ENCODE data around the gene SNED1. TPM values are rescaled to one million over a fixed set of nuclear protein-coding genes. Genes with fewer than 3 reads are reported as not detected.

Gene SNED1
- polyA plus RNA-seq, 1 donor, result 6.6 TPM

DNA sequence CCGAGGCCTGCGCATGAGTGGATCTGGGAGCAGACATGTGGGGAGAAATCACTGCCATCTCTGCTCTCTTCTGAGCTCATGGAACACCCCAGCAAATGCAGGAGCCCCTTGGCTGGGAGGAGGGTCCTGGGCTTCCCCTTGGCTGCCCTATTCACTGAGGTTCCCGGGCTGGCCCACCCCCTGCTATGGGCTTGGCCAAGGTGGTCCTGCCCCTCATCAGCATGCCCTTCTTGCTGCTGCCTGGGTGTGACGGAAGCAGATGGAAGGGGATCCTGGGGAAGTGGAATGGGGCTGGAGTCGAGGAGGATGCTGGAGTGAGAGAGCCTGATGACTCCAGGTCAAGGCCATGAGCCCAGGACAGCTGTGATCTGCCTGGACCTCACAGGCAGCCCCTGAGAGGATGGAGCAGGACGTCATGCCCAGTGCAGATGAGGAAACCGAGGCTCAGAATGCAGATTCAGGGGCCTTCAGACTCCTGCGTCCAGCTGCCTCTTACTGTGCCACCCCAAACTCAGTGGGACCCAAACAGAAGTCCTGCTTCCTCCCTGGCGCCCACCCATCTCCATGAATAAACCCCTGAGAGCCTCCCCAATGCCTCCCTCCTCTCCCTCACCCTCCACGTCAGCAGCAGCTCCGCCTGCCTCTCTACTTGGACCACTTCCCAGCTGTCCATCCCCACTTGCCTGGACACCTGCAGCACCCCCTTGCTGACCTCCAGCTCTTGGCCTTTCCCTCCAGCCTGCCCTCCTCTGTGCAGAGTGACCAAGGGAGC, 4.0 kb downstream of the SNED1 start:
- Histone ChIP-seq H3K4me3 (ENCODE audit: low read length) (no peak overlapping the region), H3K27me3 (ENCODE audit: control insufficient read depth, insufficient read depth, low read length) (peaks cover 38% of the 10 kb centered on the region), H3K4me1 (ENCODE audit: control insufficient read depth, insufficient read depth, low read length) (no peaks in the 10 kb centered on the region), H3K27ac (ENCODE audit: low read length) (no peak overlapping the region), H3K9me3 (ENCODE audit: control insufficient read depth, low read depth, low read length) (peaks cover 15% of the 10 kb centered on the region), H3K36me3 (ENCODE audit: control insufficient read depth, insufficient read depth, low read length) (no peaks in the 10 kb centered on the region)
- no peak for DNase-seq
- WGBS (ENCODE audit: insufficient coverage, low lambda C conversion rate), result no CpG with 5 or more reads among the region's 11 CpGs

DNA sequence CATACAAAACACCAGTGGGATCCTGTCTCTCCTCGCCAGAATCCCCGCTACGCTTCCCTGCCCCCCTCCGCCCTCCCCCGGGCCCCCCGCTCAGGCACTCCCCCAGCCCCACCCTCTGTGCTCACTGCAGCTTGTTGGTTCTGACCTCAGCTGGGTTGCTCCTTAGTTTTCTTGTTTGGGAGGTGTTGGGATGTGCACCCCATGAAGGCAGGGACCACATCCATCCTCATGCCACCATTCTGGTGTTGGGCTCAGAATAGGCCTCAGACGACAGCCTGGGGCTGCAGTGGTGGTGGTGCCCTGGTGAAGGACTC, 4.6 kb downstream of the SNED1 start:
- no peak overlapping the region for H3K27ac ChIP-seq (ENCODE audit: low read length)
- peaks cover 15% of the 10 kb centered on the region for H3K9me3 ChIP-seq (ENCODE audit: control insufficient read depth, low read depth, low read length)
- H3K4me1 ChIP-seq (ENCODE audit: control insufficient read depth, insufficient read depth, low read length), result no peaks in the 10 kb centered on the region
- no CpG with 5 or more reads among the region's 7 CpGs for WGBS (ENCODE audit: insufficient coverage, low lambda C conversion rate)
- DNase-seq, result no peak
- H3K36me3 ChIP-seq (ENCODE audit: control insufficient read depth, insufficient read depth, low read length), result no peaks in the 10 kb centered on the region
- H3K4me3 ChIP-seq (ENCODE audit: low read length), result no peak overlapping the region
- peaks cover 32% of the 10 kb centered on the region for H3K27me3 ChIP-seq (ENCODE audit: control insufficient read depth, insufficient read depth, low read length)

DNA sequence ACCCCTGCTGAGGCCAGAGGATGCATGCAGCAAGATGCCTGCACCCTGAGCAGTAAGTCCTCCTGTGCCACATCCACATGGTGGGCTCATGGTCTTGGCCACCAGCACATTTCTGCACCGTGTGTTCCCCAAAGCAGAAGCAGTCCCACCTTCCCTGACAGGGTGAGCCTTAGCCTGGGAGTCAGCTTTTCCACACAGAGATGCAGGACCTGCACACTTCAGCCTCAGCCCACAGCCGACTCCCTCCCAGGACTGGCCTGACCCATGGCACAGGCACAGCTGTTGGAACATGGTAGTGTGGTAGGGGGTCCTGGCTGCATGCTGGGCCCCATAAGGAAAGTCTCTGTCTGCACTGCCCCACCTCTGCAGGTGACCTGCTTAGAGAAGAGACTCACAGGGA, 5.0 kb downstream of the SNED1 start:
- H3K4me1 ChIP-seq (ENCODE audit: control insufficient read depth, insufficient read depth, low read length), result no peaks in the 10 kb centered on the region

DNA sequence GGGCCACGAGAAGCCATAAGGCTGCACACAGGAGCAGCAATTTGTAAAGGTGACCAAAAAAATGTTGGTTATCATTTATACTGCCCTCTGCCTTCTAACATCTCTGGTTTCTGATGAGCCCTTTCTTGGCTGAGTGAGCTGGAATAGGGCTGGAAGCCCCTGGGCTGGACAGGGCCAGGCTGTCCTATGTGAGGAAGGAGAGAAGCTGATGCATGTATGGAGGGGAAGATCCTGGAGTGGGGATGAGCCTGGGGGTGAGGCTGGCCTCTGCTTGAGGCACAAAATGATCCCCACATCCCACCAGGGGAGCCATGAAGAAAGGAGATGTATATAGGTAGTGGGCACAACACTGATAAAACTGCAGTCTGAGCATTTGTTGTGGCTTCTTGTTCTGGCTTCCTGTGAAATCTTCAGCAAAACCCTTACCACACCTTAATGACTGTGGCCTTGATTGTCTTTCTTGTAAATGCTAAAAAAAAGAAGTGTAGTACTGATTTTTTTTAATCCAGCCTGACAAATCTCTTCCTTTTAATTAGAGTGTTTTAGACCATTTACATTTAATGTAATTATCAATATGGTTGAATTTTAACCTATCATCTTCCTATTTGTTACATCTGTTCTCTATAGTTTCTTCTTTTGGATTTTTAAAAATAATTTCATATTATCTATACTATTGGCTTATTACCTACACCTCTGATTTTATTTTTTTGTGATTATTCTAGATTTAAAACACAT, 5.6 kb downstream of the SNED1 start:
- Histone ChIP-seq H3K27me3 (ENCODE audit: control insufficient read depth, insufficient read depth, low read length) (peaks cover 28% of the 10 kb centered on the region), H3K36me3 (ENCODE audit: control insufficient read depth, insufficient read depth, low read length) (no peaks in the 10 kb centered on the region), H3K27ac (ENCODE audit: low read length) (no peak overlapping the region), H3K4me3 (ENCODE audit: low read length) (no peak overlapping the region), H3K9me3 (ENCODE audit: control insufficient read depth, low read depth, low read length) (peaks cover 15% of the 10 kb centered on the region), H3K4me1 (ENCODE audit: control insufficient read depth, insufficient read depth, low read length) (no peaks in the 10 kb centered on the region)
- DNase-seq, result no peak
- no CpG with 5 or more reads among the region's 1 CpG for WGBS (ENCODE audit: insufficient coverage, low lambda C conversion rate)

More for the DNA sequence above, 5.0 kb downstream of the SNED1 start:
- peaks cover 15% of the 10 kb centered on the region for H3K9me3 ChIP-seq (ENCODE audit: control insufficient read depth, low read depth, low read length)
- no peak overlapping the region for H3K4me3 ChIP-seq (ENCODE audit: low read length)
- no peak overlapping the region for H3K27ac ChIP-seq (ENCODE audit: low read length)
- WGBS (ENCODE audit: insufficient coverage, low lambda C conversion rate), result no CpG with 5 or more reads among the region's 2 CpGs
- no peaks in the 10 kb centered on the region for H3K36me3 ChIP-seq (ENCODE audit: control insufficient read depth, insufficient read depth, low read length)
- peaks cover 29% of the 10 kb centered on the region for H3K27me3 ChIP-seq (ENCODE audit: control insufficient read depth, insufficient read depth, low read length)
- no peak for DNase-seq

DNA sequence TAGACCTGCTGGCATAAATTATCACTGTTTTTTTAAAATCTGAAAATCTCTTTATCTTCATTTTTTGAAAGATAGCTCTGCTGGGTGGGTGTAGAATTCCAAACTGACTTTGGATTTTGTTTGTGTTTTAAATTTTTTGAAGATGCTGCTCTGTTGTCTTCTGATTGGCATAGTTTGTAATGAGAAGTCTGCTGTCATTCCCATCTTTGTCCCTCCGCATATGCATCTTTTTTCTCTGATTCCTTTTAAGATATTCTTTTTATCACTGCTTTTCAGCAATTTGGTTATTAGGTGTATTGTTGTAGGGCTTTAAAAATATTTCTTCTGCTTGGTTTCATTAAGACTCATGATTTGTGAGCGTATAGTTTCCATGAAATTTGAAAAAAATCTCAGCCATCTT, 7.2 kb downstream of the SNED1 start:
- 67% methylated on average over 1 of the region's 2 CpGs for WGBS (ENCODE audit: insufficient coverage, low lambda C conversion rate)

DNA sequence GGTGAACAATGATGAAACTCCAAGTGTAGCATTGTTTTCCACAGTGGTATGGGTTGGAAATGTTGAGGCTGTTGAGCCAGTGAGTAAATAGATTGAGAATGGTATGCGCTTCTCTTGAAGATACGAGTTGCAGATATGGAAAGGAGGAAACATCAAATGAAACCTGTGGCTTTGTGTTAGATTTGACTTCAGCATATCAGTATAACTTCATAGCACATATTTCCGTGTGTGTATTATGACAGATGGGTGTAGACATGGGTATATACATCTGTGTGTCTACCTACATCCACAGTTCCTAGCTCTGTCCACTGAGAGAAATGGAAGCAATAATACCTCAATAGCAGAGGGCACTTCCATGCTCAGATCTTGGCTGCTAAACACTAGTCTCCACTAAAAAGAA, 8.0 kb downstream of the SNED1 start:
- Histone ChIP-seq H3K27ac (ENCODE audit: low read length) (no peak overlapping the region), H3K36me3 (ENCODE audit: control insufficient read depth, insufficient read depth, low read length) (no peaks in the 10 kb centered on the region), H3K4me1 (ENCODE audit: control insufficient read depth, insufficient read depth, low read length) (peaks cover 9% of the 10 kb centered on the region), H3K4me3 (ENCODE audit: low read length) (no peak overlapping the region), H3K27me3 (ENCODE audit: control insufficient read depth, insufficient read depth, low read length) (peaks cover 10% of the 10 kb centered on the region), H3K9me3 (ENCODE audit: control insufficient read depth, low read depth, low read length) (peaks cover 12% of the 10 kb centered on the region)
- no CpG with 5 or more reads among the region's 3 CpGs for WGBS (ENCODE audit: insufficient coverage, low lambda C conversion rate)
- DNase-seq, result no peak

More for the DNA sequence above, 7.2 kb downstream of the SNED1 start:
- Histone ChIP-seq H3K27ac (ENCODE audit: low read length) (no peak overlapping the region), H3K4me3 (ENCODE audit: low read length) (no peak overlapping the region), H3K36me3 (ENCODE audit: control insufficient read depth, insufficient read depth, low read length) (no peaks in the 10 kb centered on the region), H3K27me3 (ENCODE audit: control insufficient read depth, insufficient read depth, low read length) (peaks cover 18% of the 10 kb centered on the region), H3K4me1 (ENCODE audit: control insufficient read depth, insufficient read depth, low read length) (peaks cover 6% of the 10 kb centered on the region), H3K9me3 (ENCODE audit: control insufficient read depth, low read depth, low read length) (peaks cover 12% of the 10 kb centered on the region)
- no peak for DNase-seq

DNA sequence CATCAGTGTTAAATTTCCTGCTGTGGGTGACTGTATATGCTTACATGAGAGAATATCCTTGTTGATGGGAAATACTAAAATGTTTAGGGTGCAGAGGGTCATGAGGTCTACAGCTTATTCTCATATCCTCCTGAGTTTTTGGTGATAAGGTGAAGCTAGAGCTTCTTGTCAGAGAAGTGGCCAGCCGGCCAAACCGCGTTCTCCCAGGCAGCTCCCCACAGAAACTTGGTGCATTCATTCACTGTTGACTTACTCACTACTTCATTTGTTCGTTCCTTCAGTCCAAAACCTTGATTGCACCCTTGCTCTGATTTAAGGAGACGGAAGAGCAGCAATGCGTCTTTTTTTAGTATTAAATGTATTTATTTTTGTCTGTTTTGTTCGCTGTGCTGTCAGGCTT, 8.7 kb downstream of the SNED1 start:
- peaks cover 5% of the 10 kb centered on the region for H3K27me3 ChIP-seq (ENCODE audit: control insufficient read depth, insufficient read depth, low read length)
- WGBS (ENCODE audit: insufficient coverage, low lambda C conversion rate), result no CpG with 5 or more reads among the region's 7 CpGs
- no peak overlapping the region for H3K27ac ChIP-seq (ENCODE audit: low read length)
- H3K4me3 ChIP-seq (ENCODE audit: low read length), result no peak overlapping the region
- no peak for DNase-seq
- peaks cover 9% of the 10 kb centered on the region for H3K4me1 ChIP-seq (ENCODE audit: control insufficient read depth, insufficient read depth, low read length)
- peaks cover 12% of the 10 kb centered on the region for H3K9me3 ChIP-seq (ENCODE audit: control insufficient read depth, low read depth, low read length)
- no peaks in the 10 kb centered on the region for H3K36me3 ChIP-seq (ENCODE audit: control insufficient read depth, insufficient read depth, low read length)

DNA sequence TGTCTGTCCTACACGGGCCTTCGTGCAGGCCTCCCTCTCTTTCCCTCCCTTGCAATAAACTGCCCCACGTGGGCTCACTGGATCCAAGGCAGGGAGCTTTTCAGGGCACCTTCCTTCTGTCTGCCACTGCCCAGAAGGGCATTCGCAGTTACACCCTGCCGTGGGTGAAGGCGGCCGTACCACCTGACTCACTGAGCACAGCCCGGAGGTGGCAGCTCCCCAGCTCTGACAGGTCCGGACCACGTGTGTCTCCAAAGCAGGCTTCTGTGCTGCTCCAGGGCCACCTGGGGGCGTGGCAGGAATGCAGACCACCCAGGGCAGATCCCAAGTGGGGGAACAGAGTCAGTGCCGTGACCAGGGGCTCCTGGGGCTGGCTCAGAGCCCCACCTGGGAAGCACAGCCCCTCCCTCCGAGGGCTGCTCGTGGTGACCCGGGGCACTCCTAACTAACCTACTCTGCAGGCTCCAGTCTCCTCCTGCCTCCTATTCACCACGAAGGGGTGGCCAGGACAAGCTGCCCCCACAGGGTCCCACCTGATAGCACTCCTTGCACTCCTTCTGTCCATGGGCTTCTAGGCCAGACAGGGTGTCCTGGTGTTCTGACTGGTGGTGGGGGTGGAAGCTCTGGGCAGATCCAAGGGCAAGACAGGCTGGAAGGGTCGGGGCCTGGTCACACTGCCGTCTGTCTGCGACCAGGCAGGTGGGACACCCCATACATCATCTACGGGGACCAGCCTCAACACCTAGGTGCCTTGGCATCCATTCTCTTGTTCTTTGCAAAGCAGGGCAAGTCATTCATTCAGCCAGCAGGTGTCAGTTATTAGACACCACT, 9.7 kb downstream of the SNED1 start:
- Histone ChIP-seq H3K4me3 (ENCODE audit: low read length) (no peak overlapping the region), H3K27ac (ENCODE audit: low read length) (no peak overlapping the region), H3K9me3 (ENCODE audit: control insufficient read depth, low read depth, low read length) (peaks cover 10% of the 10 kb centered on the region), H3K36me3 (ENCODE audit: control insufficient read depth, insufficient read depth, low read length) (no peaks in the 10 kb centered on the region), H3K27me3 (ENCODE audit: control insufficient read depth, insufficient read depth, low read length) (peaks cover 5% of the 10 kb centered on the region), H3K4me1 (ENCODE audit: control insufficient read depth, insufficient read depth, low read length) (peaks cover 9% of the 10 kb centered on the region)
- DNase-seq, result no peak
- WGBS (ENCODE audit: insufficient coverage, low lambda C conversion rate), result no CpG with 5 or more reads among the region's 20 CpGs

DNA sequence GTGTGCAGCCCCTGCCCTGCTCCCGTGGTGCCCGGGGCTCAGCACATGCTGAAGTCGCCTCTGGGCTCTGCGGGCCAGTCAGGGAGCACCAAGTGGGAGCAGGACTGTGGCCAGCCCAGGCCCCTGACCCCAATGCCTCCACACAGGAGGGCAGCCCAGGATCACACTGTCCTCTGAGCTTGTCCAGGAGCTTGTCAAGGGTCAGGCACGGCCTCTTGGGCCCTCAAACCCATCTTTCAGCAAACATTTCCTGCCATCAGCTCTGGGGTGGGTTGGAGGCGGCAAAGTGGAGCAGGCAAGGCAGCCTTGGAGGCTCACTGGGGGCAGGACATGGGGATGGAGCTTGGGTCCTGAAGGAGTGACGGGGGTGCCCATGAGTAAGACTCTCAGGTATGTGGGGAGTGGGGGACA, 10.3 kb downstream of the SNED1 start:
- Histone ChIP-seq H3K27ac (ENCODE audit: low read length) (no peak overlapping the region), H3K4me3 (ENCODE audit: low read length) (no peak overlapping the region)
- no peak for DNase-seq

DNA sequence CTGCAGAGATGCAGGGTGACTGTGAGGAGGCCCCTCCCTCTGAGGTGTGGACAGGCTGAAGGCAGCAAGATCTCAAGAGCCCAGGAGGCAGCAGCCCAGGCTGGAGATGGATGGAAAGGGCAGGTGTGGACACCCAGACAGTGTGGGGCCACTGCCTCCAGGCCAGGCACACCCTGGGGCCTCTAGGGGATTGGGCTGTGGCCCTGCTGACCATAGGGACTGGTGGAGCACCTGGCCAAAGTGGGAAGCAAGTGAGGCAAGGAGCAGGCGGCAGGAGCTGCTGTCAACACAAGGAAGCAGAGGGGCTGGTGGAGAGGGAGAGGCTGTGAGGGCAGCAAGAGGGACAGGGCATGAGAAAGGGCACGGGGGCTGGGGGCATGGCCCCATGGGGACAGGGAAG, 10.8 kb downstream of the SNED1 start:
- Histone ChIP-seq H3K27me3 (ENCODE audit: control insufficient read depth, insufficient read depth, low read length) (peaks cover 5% of the 10 kb centered on the region), H3K4me3 (ENCODE audit: low read length) (no peak overlapping the region), H3K27ac (ENCODE audit: low read length) (no peak overlapping the region), H3K36me3 (ENCODE audit: control insufficient read depth, insufficient read depth, low read length) (no peaks in the 10 kb centered on the region), H3K4me1 (ENCODE audit: control insufficient read depth, insufficient read depth, low read length) (peaks cover 9% of the 10 kb centered on the region), H3K9me3 (ENCODE audit: control insufficient read depth, low read depth, low read length) (peaks cover 6% of the 10 kb centered on the region)
- WGBS (ENCODE audit: insufficient coverage, low lambda C conversion rate), result no CpG with 5 or more reads among the region's 2 CpGs
- DNase-seq, result no peak

More for the DNA sequence above, 10.3 kb downstream of the SNED1 start:
- H3K4me1 ChIP-seq (ENCODE audit: control insufficient read depth, insufficient read depth, low read length), result peaks cover 9% of the 10 kb centered on the region
- no CpG with 5 or more reads among the region's 7 CpGs for WGBS (ENCODE audit: insufficient coverage, low lambda C conversion rate)
- peaks cover 6% of the 10 kb centered on the region for H3K9me3 ChIP-seq (ENCODE audit: control insufficient read depth, low read depth, low read length)
- H3K36me3 ChIP-seq (ENCODE audit: control insufficient read depth, insufficient read depth, low read length), result no peaks in the 10 kb centered on the region
- H3K27me3 ChIP-seq (ENCODE audit: control insufficient read depth, insufficient read depth, low read length), result peaks cover 5% of the 10 kb centered on the region

Measured in large intestine (tissue), 3 donors.